ENCODE results near the gene F2RL2.

Gene F2RL2

GRCh38 chr5:76592692-76593091 lies 30.5 kb downstream of the F2RL2 start:
- TF ChIP-seq Cebpa-rat (IDR thresholded peaks at IDR 0.05), result no peak
- H3K9me3 ChIP-seq, result no peaks in the 10 kb centered on the region

GRCh38 chr5:76591366-76591765 lies 31.8 kb downstream of the F2RL2 start:
- no peaks in the 10 kb centered on the region for H4K20me1 ChIP-seq
- H3K4me2 ChIP-seq, result no peak overlapping the region
- no peak overlapping the region for H3K9ac ChIP-seq
- H3K36me3 ChIP-seq, result peaks cover 67% of the 10 kb centered on the region
- no peak overlapping the region for H3K4me3 ChIP-seq
- no peaks in the 10 kb centered on the region for H3K4me1 ChIP-seq
- no peak overlapping the region for H3K27ac ChIP-seq
- H3K9me3 ChIP-seq, result no peaks in the 10 kb centered on the region
- H3K27me3 ChIP-seq, result no peaks in the 10 kb centered on the region
- no peak for TF ChIP-seq Cebpa-rat (IDR thresholded peaks at IDR 0.05)

More at GRCh38 chr5:76592692-76593091, 30.5 kb downstream of the F2RL2 start:
- Histone ChIP-seq H3K27ac (no peak overlapping the region), H3K4me2 (no peak overlapping the region), H4K20me1 (no peaks in the 10 kb centered on the region), H3K27me3 (no peaks in the 10 kb centered on the region), H3K4me1 (no peaks in the 10 kb centered on the region), H3K9ac (no peak overlapping the region), H3K36me3 (peaks cover 77% of the 10 kb centered on the region), H3K4me3 (no peak overlapping the region)

GRCh38 chr5:76590027-76590426 lies 33.2 kb downstream of the F2RL2 start:
- Histone ChIP-seq H4K20me1 (no peaks in the 10 kb centered on the region), H3K9ac (no peak overlapping the region), H3K27ac (no peak overlapping the region), H3K4me2 (no peak overlapping the region), H3K36me3 (peaks cover 65% of the 10 kb centered on the region), H3K27me3 (no peaks in the 10 kb centered on the region), H3K4me1 (no peaks in the 10 kb centered on the region), H3K9me3 (no peaks in the 10 kb centered on the region), H3K4me3 (no peak overlapping the region)
- TF ChIP-seq Cebpa-rat (IDR thresholded peaks at IDR 0.05), result no peak

GRCh38 chr5:76586531-76586930 lies 36.7 kb downstream of the F2RL2 start:
- H4K20me1 ChIP-seq, result peaks cover 5% of the 10 kb centered on the region; the same call in 1 of the 2 replicates
- H3K9me3 ChIP-seq, result no peaks in the 10 kb centered on the region
- peaks cover 40% of the 10 kb centered on the region for H3K36me3 ChIP-seq
- H3K9ac ChIP-seq, result no peak overlapping the region
- peaks cover 18% of the 10 kb centered on the region for H3K4me1 ChIP-seq
- H3K27ac ChIP-seq, result no peak overlapping the region
- TF ChIP-seq Cebpa-rat (IDR thresholded peaks at IDR 0.05), result no peak
- H3K4me2 ChIP-seq, result no peak overlapping the region
- H3K4me3 ChIP-seq, result no peak overlapping the region
- H3K27me3 ChIP-seq, result no peaks in the 10 kb centered on the region

GRCh38 chr5:76585783-76586217 lies 37.4 kb downstream of the F2RL2 start:
- Histone ChIP-seq H3K27me3 (no peaks in the 10 kb centered on the region), H3K4me1 (peaks cover 25% of the 10 kb centered on the region), H3K9me3 (no peaks in the 10 kb centered on the region), H3K9ac (no peak overlapping the region), H3K27ac (no peak overlapping the region), H4K20me1 (peaks cover 5% of the 10 kb centered on the region; the same call in 1 of the 2 replicates), H3K4me3 (no peak overlapping the region), H3K4me2 (no peak overlapping the region), H3K36me3 (peaks cover 33% of the 10 kb centered on the region)
- no peak for TF ChIP-seq Cebpa-rat (IDR thresholded peaks at IDR 0.05)

GRCh38 chr5:76583163-76584047 lies 39.8 kb downstream of the F2RL2 start:
- no peak overlapping the region for H3K9ac ChIP-seq

GRCh38 chr5:76582230-76583162 lies 40.7 kb downstream of the F2RL2 start:
- H3K27me3 ChIP-seq, result no peaks in the 10 kb centered on the region
- no peak overlapping the region for H3K9ac ChIP-seq
- H3K4me1 ChIP-seq, result peaks cover 33% of the 10 kb centered on the region
- peak overlapping the region; percentile 19; the same call in 1 of the 2 replicates for H3K4me2 ChIP-seq
- H4K20me1 ChIP-seq, result peaks cover 5% of the 10 kb centered on the region; the same call in 1 of the 2 replicates
- H3K9me3 ChIP-seq, result no peaks in the 10 kb centered on the region
- TF ChIP-seq Cebpa-rat (IDR thresholded peaks at IDR 0.05), result no peak
- peaks cover 31% of the 10 kb centered on the region for H3K36me3 ChIP-seq
- no peak overlapping the region for H3K4me3 ChIP-seq
- H3K27ac ChIP-seq, result no peak overlapping the region

More at GRCh38 chr5:76583163-76584047, 39.8 kb downstream of the F2RL2 start:
- peaks cover 5% of the 10 kb centered on the region; the same call in 1 of the 2 replicates for H4K20me1 ChIP-seq
- peaks cover 22% of the 10 kb centered on the region for H3K36me3 ChIP-seq
- H3K4me3 ChIP-seq, result no peak overlapping the region
- no peaks in the 10 kb centered on the region for H3K27me3 ChIP-seq
- no peak overlapping the region for H3K27ac ChIP-seq
- no peak for TF ChIP-seq Cebpa-rat (IDR thresholded peaks at IDR 0.05)
- peak overlapping the region; percentile 19; the same call in 1 of the 2 replicates for H3K4me2 ChIP-seq
- H3K4me1 ChIP-seq, result peaks cover 33% of the 10 kb centered on the region
- H3K9me3 ChIP-seq, result no peaks in the 10 kb centered on the region

GRCh38 chr5:76580981-76581380 lies 42.2 kb downstream of the F2RL2 start:
- H3K4me1 ChIP-seq, result peaks cover 33% of the 10 kb centered on the region
- no peaks in the 10 kb centered on the region for H3K9me3 ChIP-seq
- H4K20me1 ChIP-seq, result peaks cover 5% of the 10 kb centered on the region; the same call in 1 of the 2 replicates
- H3K9ac ChIP-seq, result no peak overlapping the region
- H3K27me3 ChIP-seq, result no peaks in the 10 kb centered on the region
- no peak overlapping the region for H3K4me3 ChIP-seq
- H3K27ac ChIP-seq, result no peak overlapping the region
- H3K36me3 ChIP-seq, result peaks cover 34% of the 10 kb centered on the region
- no peak for TF ChIP-seq Cebpa-rat (IDR thresholded peaks at IDR 0.05)
- H3K4me2 ChIP-seq, result no peak overlapping the region; the same call in 1 of the 2 replicates

- Histone ChIP-seq H4K20me1 (peaks cover 5% of the 10 kb centered on the region; the same call in 1 of the 2 replicates), H3K9ac (no peak overlapping the region), H3K4me1 (peaks cover 33% of the 10 kb centered on the region), H3K27me3 (no peaks in the 10 kb centered on the region), H3K36me3 (peaks cover 31% of the 10 kb centered on the region), H3K4me2 (no peak overlapping the region), H3K9me3 (no peaks in the 10 kb centered on the region), H3K4me3 (no peak overlapping the region), H3K27ac (no peak overlapping the region)
- no peak for TF ChIP-seq Cebpa-rat (IDR thresholded peaks at IDR 0.05)
Measured at GRCh38 chr5:76579166-76579937, 43.9 kb downstream of the F2RL2 start.

Measured in BLaER1 (cell line).